Measurements from ENCODE around the gene E2F8. TPM values are rescaled to one million over a fixed set of nuclear protein-coding genes. Genes with fewer than 3 reads are reported as not detected.

E2F8 gene
- polyA plus RNA-seq, 1 of the 3 experiments (the other 2 are of a cell fraction) = 2.7 TPM

DNA sequence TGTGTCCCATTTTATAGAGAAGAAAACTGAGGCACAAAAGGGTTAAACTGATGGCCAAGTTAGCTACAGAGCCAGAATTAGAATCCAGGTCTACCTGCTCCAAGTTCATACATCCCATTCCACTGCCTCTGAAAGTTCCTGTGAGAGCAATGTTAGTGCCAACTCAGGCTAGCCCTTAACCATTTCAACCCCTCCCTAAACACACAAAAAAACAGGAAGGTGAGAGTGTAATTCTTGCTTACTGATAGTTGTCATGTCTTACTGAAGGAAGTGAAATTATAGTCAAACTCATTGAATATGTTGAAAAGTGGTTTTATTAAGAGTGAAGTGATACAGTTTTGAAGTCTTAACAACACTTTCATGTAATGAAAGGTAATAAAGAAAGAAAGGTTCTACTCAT is 2.9 kb upstream of the E2F8 start:
- H3K9ac ChIP-seq = no peak overlapping the region
- peaks cover 0 to 8% of the 10 kb centered on the region in 2 experiments; a peak in 2 of 4 replicates for H3K4me1 ChIP-seq (ENCODE audit: control insufficient read depth in 1 of 2, insufficient read depth in 2 of 2, low read depth in 1 of 2, low read length in 1 of 2)
- H3K27ac ChIP-seq (ENCODE audit: low read depth in 2 of 2, low read length in 1 of 2) = no peak overlapping the region
- TF ChIP-seq USF1 (IDR thresholded peaks at IDR 0.05; ENCODE audit: borderline replicate concordance, low read depth) = no peak
- no peak for TF ChIP-seq CTCF (IDR thresholded peaks at IDR 0.05)
- no peak for TF ChIP-seq SMC3 (IDR thresholded peaks at IDR 0.05; ENCODE audit: low read depth, low read length)
- TF ChIP-seq PBX3 (IDR thresholded peaks at IDR 0.05) = no peak
- no peak for TF ChIP-seq TCF12 (IDR thresholded peaks at IDR 0.05)
- no peak for TF ChIP-seq SIN3A (IDR thresholded peaks at IDR 0.05; ENCODE audit: borderline replicate concordance, low read depth, low read length)
- TF ChIP-seq YY1 (IDR thresholded peaks at IDR 0.05; ENCODE audit: low read depth) = no peak
- H3K9me3 ChIP-seq = no peaks in the 10 kb centered on the region
- no peaks in the 10 kb centered on the region for H3K27me3 ChIP-seq (ENCODE audit: insufficient read depth)
- no peaks in the 10 kb centered on the region for H3F3A ChIP-seq (replicated peaks; ENCODE audit: insufficient read depth)
- H4K20me1 ChIP-seq (ENCODE audit: insufficient read depth) = no peaks in the 10 kb centered on the region
- CTCF ChIA-PET = interaction anchor here (0.6 to 0.7 kb wide), 2 partner anchors 16 to 155 kb away, joined by 3 to 4 read pairs; no protein-coding TSS in a partner anchor
- no peak overlapping the region for H3K4me2 ChIP-seq
- no peak overlapping the region for H3K4me3 ChIP-seq (ENCODE audit: low read depth in 2 of 2, low read length in 1 of 2)
- DNase-seq = no peak
- no peak overlapping the region for H2AFZ ChIP-seq (ENCODE audit: low read depth)
- no peaks in the 10 kb centered on the region for H3K36me3 ChIP-seq (replicated peaks in 1 of 2; ENCODE audit: control insufficient read depth in 1 of 2, insufficient read depth in 2 of 2, low read length in 1 of 2)
- POLR2A ChIA-PET = no interaction called here
- H3K79me2 ChIP-seq (ENCODE audit: insufficient read depth) = no peaks in the 10 kb centered on the region; the same call in none of the 2 replicates
- no peaks in the 10 kb centered on the region for H3K9me2 ChIP-seq

- Histone ChIP-seq H3K27ac (ENCODE audit: low read depth in 2 of 2, low read length in 1 of 2) (no peak overlapping the region), H3K4me3 (ENCODE audit: low read depth in 2 of 2, low read length in 1 of 2) (no peak overlapping the region), H4K20me1 (ENCODE audit: insufficient read depth) (no peaks in the 10 kb centered on the region), H3K9ac (no peak overlapping the region), H3K36me3 (replicated peaks in 1 of 2; ENCODE audit: control insufficient read depth in 1 of 2, insufficient read depth in 2 of 2, low read length in 1 of 2) (no peaks in the 10 kb centered on the region), H3K4me1 (ENCODE audit: control insufficient read depth in 1 of 2, insufficient read depth in 2 of 2, low read depth in 1 of 2, low read length in 1 of 2) (peaks cover 0 to 9% of the 10 kb centered on the region in 2 experiments; a peak in 2 of 4 replicates), H3K9me3 (no peaks in the 10 kb centered on the region), H2AFZ (ENCODE audit: low read depth) (no peak overlapping the region), H3K4me2 (no peak overlapping the region), H3K79me2 (ENCODE audit: insufficient read depth) (no peaks in the 10 kb centered on the region; the same call in none of the 2 replicates), H3K9me2 (no peaks in the 10 kb centered on the region), H3F3A (replicated peaks; ENCODE audit: insufficient read depth) (no peaks in the 10 kb centered on the region), H3K27me3 (ENCODE audit: insufficient read depth) (no peaks in the 10 kb centered on the region)
- DNase-seq = no peak
- ChIA-PET POLR2A (no interaction called here), CTCF (interaction anchor here (0.5 to 1.1 kb wide), 3 partner anchors 16 to 663 kb away, joined by 3 to 4 read pairs (median 4); no protein-coding TSS in a partner anchor)
- 93% methylated on average over 4 of the region's 5 CpGs for WGBS (ENCODE audit: low lambda C conversion rate)
- TF ChIP-seq EZH2phosphoT487 (IDR thresholded peaks at IDR 0.05; ENCODE audit: borderline replicate concordance, low read depth) = no peak
- no peak for TF ChIP-seq RAD21 (IDR thresholded peaks at IDR 0.05; ENCODE audit: low read length)
- TF ChIP-seq YY1 (IDR thresholded peaks at IDR 0.05; ENCODE audit: low read depth) = no peak
- TF ChIP-seq RFX5 (IDR thresholded peaks at IDR 0.05; ENCODE audit: low read length) = no peak
- no peak for TF ChIP-seq USF2 (IDR thresholded peaks at IDR 0.05; ENCODE audit: borderline replicate concordance, low read depth, low read length)
- no peak for TF ChIP-seq SIN3A (IDR thresholded peaks at IDR 0.05; ENCODE audit: borderline replicate concordance, low read depth, low read length)
- TF ChIP-seq ZBTB33 (IDR thresholded peaks at IDR 0.05; ENCODE audit: borderline replicate concordance, low read depth) = no peak
Observed at GRCh38 chr11:19243143-19243542, 2.4 kb upstream of the E2F8 start.
